ENCODE measurements around the gene SDCCAG8.

- no peak for TF ChIP-seq CTCF (IDR thresholded peaks at IDR 0.05)
- TF ChIP-seq POLR2A (IDR thresholded peaks at IDR 0.05) = no peak
Observed at GRCh38 chr1:243379208-243379607, 123.4 kb downstream of the SDCCAG8 start.

All from esophagus squamous epithelium (tissue), 4 donors.